Neural cell (in vitro differentiated cells): ENCODE results near the gene AFAP1. TPM values are rescaled to one million over a fixed set of nuclear protein-coding genes. Genes with fewer than 3 reads are reported as not detected.

Experiments
- H2AFZ ChIP-seq: fragments of 200-600, 300-800 bp; sonication (generic), shearing (Covaris generic); 2 replicates; pipeline ENCODE4 v1.6.0; 2014; ENCODE audit warnings: low read depth, mild to moderate bottlenecking, antibody characterized with exemption, low read length, moderate library complexity
- H3F3A ChIP-seq: fragments of 200-600 bp; shearing (Covaris generic); 2 replicates; pipeline ENCODE4 v1.6.1; 2016; ENCODE audit warnings: mild to moderate bottlenecking, moderate library complexity, mixed read lengths, antibody characterized with exemption, low read length; ENCODE audit not compliant: insufficient read depth, poor library complexity, severe bottlenecking
- H3K27ac ChIP-seq: fragments of 200-600, 300-800 bp; sonication (generic), shearing (Covaris generic); 2 replicates; pipeline ENCODE4 v1.5.1; 2014; ENCODE audit warnings: mild to moderate bottlenecking, low read length, moderate library complexity
- H3K27me3 ChIP-seq: fragments of 300-800, 200-600 bp; sonication (generic), shearing (Covaris generic); 2 replicates; pipeline ENCODE4 v1.6.0; 2014; ENCODE audit warnings: mild to moderate bottlenecking, low read depth, low read length, moderate library complexity; ENCODE audit not compliant: insufficient read depth
- H3K36me3 ChIP-seq: fragments of 300-800, 200-600 bp; sonication (generic), shearing (Covaris generic); 2 replicates; pipeline ENCODE4 v1.5.1; 2014; ENCODE audit warnings: mild to moderate bottlenecking, antibody characterized with exemption, low read length, moderate library complexity; ENCODE audit not compliant: insufficient read depth
- H3K4me2 ChIP-seq: fragments of 300-800, 200-600 bp; sonication (generic), shearing (Covaris generic); 2 replicates; pipeline ENCODE4 v1.6.0; 2014; ENCODE audit warnings: mild to moderate bottlenecking, low read length
- H3K4me3 ChIP-seq: fragments of 300-800, 200-600 bp; sonication (generic), shearing (Covaris generic); 2 replicates; pipeline ENCODE4 v1.5.1; 2014; ENCODE audit warnings: mild to moderate bottlenecking, low read length, moderate library complexity
- H3K79me2 ChIP-seq: fragments of 200-600 bp; shearing (Covaris generic); replicated peaks from 2 replicates; pipeline ENCODE4 v1.6.0; 2014; ENCODE audit warnings: mild to moderate bottlenecking, low read length, moderate library complexity; ENCODE audit not compliant: insufficient read depth
- H3K9ac ChIP-seq: fragments of 300-800, 200-600 bp; sonication (generic), shearing (Covaris generic); 2 replicates; pipeline ENCODE4 v1.6.1; 2016; ENCODE audit warnings: mild to moderate bottlenecking, low read length, mixed read lengths
- H3K9me2 ChIP-seq: fragments of 200-600 bp; shearing (Covaris generic); 2 replicates; pipeline ENCODE4 v1.6.1; 2016; ENCODE audit warnings: mild to moderate bottlenecking, low read length, mixed read lengths; ENCODE audit not compliant: insufficient read depth
- H3K9me3 ChIP-seq: fragments of 200-600, 300-800 bp; sonication (generic), shearing (Covaris generic); 2 replicates; pipeline ENCODE4 v1.6.1; 2016; ENCODE audit warnings: mild to moderate bottlenecking, mixed run types, low read length, moderate library complexity, mixed read lengths
- H4K20me1 ChIP-seq: fragments of 200-600 bp; shearing (Covaris generic); 2 replicates; pipeline ENCODE4 v1.6.1; 2016; ENCODE audit warnings: mild to moderate bottlenecking, mixed run types; ENCODE audit not compliant: insufficient read depth
- EP300 ChIP-seq: fragments of 450-650 bp; conservative IDR thresholded peaks from 2 replicates; pipeline ENCODE4 v1.6.1; 2014; ENCODE audit warnings: antibody characterized with exemption, mild to moderate bottlenecking, moderate library complexity; ENCODE audit not compliant: poor library complexity, severe bottlenecking
- EZH2 ChIP-seq: fragments of 200-600, 300-800 bp; shearing (Covaris generic), sonication (generic); IDR thresholded peaks from 2 replicates; pipeline ENCODE4 v1.6.1; 2014; ENCODE audit warnings: antibody characterized with exemption, low read length, borderline replicate concordance, mild to moderate bottlenecking; ENCODE audit not compliant: insufficient read depth, poor library complexity, severe bottlenecking
- MXI1 ChIP-seq: fragments of 450-650 bp; conservative IDR thresholded peaks from 2 replicates; pipeline ENCODE4 v1.6.1; 2014; ENCODE audit warnings: antibody characterized with exemption, mild to moderate bottlenecking; ENCODE audit not compliant: poor library complexity, severe bottlenecking
- POLR2AphosphoS5 ChIP-seq: IDR thresholded peaks from 2 replicates; pipeline ENCODE4 v1.6.1; 2012
- RAD21 ChIP-seq: fragments of 450-650 bp; conservative IDR thresholded peaks from 2 replicates; pipeline ENCODE4 v1.6.1; 2014; ENCODE audit warnings: antibody characterized with exemption, mild to moderate bottlenecking, moderate library complexity
- REST ChIP-seq: IDR thresholded peaks from 2 replicates; pipeline ENCODE4 v1.6.1; 2012; ENCODE audit warnings: borderline replicate concordance
- SMC3 ChIP-seq: fragments of 450-650 bp; conservative IDR thresholded peaks from 2 replicates; pipeline ENCODE4 v1.6.1; 2014; ENCODE audit warnings: antibody characterized with exemption, mild to moderate bottlenecking, moderate library complexity; ENCODE audit not compliant: poor library complexity
- TAF1 ChIP-seq: IDR thresholded peaks from 2 replicates; pipeline ENCODE4 v1.6.1; 2012; ENCODE audit warnings: low read depth
- polyA plus RNA-seq: library from polyadenylated mRNA; depleted of rRNA; stranded (reverse); fragments of >200 nt; gene quantifications from 2 replicates; pipeline ENCODE4 v1.2.3, GENCODE V29; 2014
- TF ChIP-seq, protein P1 (sequence below): fragments of 450-650 bp; IDR thresholded peaks from 2 replicates; pipeline ENCODE4 v1.5.1; 2014; ENCODE audit warnings: antibody characterized with exemption, mild to moderate bottlenecking, moderate library complexity; ENCODE audit not compliant: poor library complexity, severe bottlenecking

AFAP1 gene
- polyA plus RNA-seq, 1 donor from 2014 or later = 38.9 TPM

DNA sequence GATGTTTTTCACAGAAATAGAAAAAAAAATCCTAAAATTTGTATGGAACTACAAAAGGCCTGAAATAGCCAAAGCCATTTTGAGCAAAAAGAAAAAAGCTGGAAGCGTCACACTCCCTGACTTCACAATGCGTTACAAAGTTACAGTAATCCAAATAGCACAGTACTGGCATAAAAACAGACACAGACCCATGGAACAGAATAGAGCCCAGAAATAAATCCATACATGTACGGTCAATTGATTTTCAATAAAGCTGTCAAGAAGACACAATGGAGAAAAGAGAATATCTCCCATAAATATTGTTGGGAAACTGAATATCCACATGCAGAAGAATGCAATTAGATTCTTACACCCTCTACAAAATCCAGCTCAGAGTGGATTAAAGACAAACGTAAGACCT lies 208.2 kb downstream of the AFAP1 start:
- Histone ChIP-seq H3K27ac (no peak overlapping the region), H3K27me3 (no peaks in the 10 kb centered on the region), H3K9me3 (no peaks in the 10 kb centered on the region), H3K4me3 (no peak overlapping the region), H4K20me1 (no peaks in the 10 kb centered on the region), H3F3A (no peaks in the 10 kb centered on the region), H3K79me2 (no peaks in the 10 kb centered on the region), H3K9me2 (no peaks in the 10 kb centered on the region), H3K9ac (no peak overlapping the region), H3K4me2 (no peak overlapping the region), H2AFZ (no peak overlapping the region), H3K36me3 (no peaks in the 10 kb centered on the region)
- TF ChIP-seq, protein P1, sequence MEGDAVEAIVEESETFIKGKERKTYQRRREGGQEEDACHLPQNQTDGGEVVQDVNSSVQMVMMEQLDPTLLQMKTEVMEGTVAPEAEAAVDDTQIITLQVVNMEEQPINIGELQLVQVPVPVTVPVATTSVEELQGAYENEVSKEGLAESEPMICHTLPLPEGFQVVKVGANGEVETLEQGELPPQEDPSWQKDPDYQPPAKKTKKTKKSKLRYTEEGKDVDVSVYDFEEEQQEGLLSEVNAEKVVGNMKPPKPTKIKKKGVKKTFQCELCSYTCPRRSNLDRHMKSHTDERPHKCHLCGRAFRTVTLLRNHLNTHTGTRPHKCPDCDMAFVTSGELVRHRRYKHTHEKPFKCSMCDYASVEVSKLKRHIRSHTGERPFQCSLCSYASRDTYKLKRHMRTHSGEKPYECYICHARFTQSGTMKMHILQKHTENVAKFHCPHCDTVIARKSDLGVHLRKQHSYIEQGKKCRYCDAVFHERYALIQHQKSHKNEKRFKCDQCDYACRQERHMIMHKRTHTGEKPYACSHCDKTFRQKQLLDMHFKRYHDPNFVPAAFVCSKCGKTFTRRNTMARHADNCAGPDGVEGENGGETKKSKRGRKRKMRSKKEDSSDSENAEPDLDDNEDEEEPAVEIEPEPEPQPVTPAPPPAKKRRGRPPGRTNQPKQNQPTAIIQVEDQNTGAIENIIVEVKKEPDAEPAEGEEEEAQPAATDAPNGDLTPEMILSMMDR = no peak

DNA sequence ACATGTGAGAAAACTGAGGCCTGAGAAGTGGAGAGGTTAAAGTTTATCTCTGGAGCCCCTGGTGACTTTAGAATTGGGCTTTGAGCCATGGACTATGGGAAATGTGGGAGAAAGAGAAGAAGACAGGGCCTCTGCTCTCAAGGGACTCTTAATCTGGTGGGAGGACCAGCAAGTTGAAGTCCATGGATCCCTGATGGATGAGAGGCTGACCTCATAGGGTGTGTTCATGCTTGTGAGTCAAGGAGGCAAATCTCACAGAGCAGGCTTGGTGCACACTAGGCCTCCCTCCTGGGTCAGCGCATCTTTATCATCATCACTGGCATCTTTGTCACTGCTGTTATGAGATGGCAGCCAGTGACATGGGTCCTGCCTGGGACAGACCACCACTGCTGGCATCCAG lies 211.9 kb downstream of the AFAP1 start:
- Histone ChIP-seq H3K4me2 (no peak overlapping the region), H3K4me3 (no peak overlapping the region), H3K79me2 (no peaks in the 10 kb centered on the region), H3F3A (no peaks in the 10 kb centered on the region), H3K36me3 (no peaks in the 10 kb centered on the region), H3K9me2 (no peaks in the 10 kb centered on the region), H3K27me3 (no peaks in the 10 kb centered on the region), H3K27ac (no peak overlapping the region), H4K20me1 (no peaks in the 10 kb centered on the region), H3K9me3 (no peaks in the 10 kb centered on the region), H2AFZ (no peak overlapping the region), H3K9ac (no peak overlapping the region)
- no peak for TF ChIP-seq EZH2
- TF ChIP-seq POLR2AphosphoS5 = no peak
- no peak for TF ChIP-seq SMC3
- TF ChIP-seq REST = no peak
- no peak for TF ChIP-seq EP300
- no peak for TF ChIP-seq MXI1
- no peak for TF ChIP-seq TAF1
- TF ChIP-seq, protein P1 = no peak
- TF ChIP-seq RAD21 = no peak
